HG03432 (cell line): Measurements from ENCODE around the gene SPACDR.
A peak's percentile ranks its signal among the peaks of the same experiment; 100 is the strongest.

ENCODE experiments used
- ATAC-seq: cut with Tn5 transposase; IDR thresholded peaks from one replicate; pipeline ENCODE4 v1.9.1; 2021; ENCODE audit warnings: mild to moderate bottlenecking, moderate library complexity; ENCODE audit not compliant: unreplicated experiment

SPACDR gene

DNA sequence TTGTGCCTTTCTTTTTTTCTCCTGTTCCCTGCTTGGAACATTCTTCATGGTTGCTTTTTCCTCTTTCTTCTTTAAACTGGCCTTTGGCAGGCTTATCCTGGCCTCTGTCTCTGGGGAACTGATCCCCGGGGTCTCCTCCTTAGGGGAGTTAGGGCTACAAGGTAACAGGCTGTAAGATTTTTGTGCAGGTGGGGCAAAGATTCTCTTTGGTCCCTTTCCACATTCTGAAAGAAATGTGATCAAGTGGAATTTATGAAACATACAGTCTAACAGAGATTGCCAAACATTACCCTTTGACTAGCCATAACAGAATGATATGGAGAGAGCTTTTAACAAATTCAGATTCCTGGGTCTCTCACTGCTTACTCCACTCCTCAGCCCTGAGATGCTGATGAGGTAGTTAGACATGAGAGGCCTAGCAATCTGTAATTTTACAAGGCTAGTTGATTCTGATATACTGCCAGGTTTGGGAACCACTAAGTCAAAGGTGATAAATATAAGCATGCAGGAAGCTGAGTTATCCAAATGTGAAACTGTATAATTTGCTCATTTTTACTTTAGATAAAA lies 44.3 kb downstream of the SPACDR start:
- ATAC-seq = no peak

DNA sequence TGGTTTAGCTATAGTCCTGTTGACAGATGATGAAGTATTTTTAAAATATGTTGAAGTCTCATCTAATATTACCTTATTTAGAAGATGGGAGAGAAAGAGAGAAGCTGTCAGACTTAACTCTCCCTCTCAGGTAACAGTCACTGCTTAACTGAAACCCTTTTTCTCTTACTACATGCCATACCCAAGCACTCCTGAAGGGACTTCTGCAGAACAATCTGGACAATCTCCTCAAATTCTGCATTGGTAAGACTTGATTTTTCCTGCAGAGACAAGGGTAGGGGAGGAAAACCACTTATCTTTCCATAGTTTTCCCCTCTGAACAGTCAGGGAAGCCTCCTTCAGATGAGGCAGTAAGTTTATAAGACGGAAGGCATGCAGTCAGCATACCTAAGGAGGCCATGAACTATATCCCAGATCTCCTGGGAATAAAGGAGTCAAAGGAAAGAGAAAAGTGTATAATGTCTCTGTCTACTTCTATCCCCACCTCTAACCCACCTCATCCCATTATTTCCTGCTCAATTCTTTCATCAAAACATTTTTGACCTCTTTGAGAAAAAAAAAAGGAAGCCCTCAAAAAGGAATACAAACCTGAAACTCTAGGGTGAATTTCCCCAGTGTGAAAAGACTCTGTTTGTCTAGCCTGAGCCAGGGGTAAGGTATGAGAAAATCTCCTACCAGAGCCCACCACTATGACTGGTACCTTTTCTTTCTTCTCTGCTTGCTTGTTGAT lies 45.0 kb downstream of the SPACDR start:
- ATAC-seq = no peak

DNA sequence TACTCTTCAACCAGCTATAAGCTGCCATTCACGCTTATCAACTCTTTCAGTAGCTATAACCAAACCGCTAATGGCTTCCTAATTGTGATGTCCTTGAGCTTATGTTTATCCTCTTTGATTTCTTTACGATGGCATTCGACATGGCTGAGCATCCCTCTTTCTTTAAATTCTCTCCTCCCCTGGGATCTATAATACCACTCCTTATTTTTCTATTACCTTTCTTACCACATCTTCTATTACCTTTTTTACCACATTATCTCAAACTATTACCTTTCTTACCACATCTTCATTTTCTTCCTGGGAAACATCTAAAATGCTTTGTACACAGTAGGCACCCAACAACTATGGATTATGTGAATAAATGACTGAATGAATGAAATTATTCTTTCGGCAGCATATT lies 48.6 kb downstream of the SPACDR start:
- no peak for ATAC-seq

DNA sequence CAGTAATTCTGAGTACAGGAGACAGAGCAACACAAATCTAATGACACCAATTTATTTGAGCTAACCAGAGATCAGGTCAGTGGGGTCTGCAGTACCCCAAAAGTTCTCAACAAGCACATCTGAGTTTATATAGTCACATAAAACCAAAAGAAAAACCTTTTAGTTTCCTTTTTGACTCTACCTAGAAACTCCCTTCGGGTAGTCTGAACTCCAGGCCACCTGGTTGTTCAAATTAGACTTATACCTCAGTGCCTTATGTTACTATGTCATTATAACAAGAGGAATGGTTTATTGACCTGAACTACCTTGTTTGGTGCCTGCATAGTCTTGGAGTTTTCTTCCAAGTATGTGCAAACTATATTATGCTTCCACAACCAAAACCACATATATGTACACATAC lies 50.2 kb downstream of the SPACDR start:
- no peak for ATAC-seq

DNA sequence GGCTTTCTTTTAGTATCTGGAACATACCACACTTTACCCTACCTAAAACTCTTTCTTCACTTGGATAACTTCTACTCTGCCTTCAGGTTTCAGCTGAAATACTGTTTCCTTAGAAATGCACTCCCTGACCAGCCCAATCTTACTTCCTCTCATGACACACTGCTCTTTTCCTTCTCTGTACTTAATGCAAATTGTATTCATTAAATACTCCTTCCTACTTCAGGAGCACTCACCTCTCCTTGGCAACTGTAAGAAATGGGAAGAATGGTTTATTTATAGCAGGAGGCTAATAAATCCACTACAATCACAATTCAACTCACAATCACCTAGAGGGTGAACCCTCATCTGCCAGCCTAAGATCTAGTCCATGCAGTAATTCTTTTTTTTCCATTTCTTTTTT lies 50.7 kb downstream of the SPACDR start:
- no peak for ATAC-seq

DNA sequence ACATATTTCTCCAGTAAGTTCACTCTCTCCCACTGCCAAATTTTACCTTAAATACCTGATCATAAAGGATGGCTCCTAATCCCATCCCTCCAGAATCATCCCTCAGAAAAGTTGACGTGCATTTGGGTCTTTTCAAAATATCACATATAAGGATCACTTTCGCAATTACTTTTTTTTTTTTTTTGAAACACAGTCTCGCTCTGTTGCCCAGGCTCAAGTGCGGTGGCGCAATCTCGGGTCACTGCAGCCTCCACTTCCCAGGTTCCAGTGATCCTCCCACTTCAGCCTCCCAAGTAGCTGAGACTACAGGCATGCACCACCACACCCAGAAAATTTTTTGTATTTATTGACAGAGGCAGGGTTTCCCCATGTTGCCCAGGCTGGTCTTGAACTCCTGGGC lies 53.0 kb downstream of the SPACDR start:
- ATAC-seq = no peak

DNA sequence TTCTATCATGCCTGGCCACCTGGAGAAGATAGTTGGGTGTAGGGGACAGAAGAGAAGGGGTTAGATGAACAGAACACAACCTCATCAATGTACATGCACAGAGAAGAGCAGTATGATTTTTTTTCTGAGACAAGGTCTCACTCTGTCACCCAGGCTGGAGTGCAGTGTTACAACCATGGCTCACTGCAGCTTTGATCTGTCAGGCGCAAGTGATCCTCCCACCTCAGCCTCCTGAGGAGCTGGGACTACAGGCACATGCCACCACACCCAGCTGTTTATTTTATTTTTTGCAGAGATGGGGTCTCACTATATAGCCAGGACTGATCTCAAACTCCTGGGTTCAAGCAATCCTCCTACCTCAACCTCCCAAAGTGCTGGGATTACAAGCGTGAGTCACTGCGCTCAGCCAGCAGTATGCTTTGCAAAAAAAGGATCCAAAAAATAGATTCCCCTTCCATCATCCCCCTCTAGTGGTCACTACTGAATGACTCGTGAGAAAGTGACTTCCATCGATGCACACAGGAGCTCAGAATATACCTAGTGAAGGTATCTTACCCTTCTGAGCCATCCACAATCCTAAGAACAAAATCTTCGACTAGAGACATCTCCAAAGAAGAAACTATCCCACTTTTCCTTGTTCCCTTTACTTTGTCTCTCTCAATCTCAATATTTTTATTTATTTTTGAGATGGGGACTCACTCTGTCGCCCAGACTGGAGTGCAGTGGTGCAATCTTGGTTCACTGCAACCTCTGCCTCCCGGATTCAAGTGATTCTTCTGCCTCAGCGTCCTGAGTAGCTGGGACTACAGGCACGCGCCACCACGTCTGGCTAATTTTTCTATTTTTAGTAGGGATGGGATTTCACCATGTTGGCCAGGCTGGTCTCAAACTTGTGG lies 56.5 kb downstream of the SPACDR start:
- ATAC-seq = peak; percentile 71

DNA sequence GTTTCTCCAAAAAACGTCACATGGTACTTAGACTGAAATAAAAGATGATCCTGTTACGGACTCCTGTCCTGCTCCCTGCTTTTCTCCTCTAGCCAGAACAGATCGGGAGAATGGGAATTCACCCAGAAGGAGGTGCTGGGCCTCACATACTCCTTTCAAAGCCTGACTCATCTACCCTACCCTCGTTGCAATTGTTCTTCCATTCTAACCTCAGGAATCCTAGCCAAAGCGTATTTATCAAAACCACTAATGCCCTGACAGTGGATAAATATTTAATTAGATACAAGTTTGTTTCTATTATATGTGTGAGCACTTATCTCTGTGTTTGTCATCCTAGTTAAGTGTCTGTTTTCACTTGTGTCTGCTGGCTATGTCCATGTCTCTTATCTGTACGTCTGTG lies 57.3 kb downstream of the SPACDR start:
- ATAC-seq = no peak
